NCI-H1048 (cell line): ENCODE data around the gene ATF7IP.
A peak's percentile ranks its signal among the peaks of the same experiment; 100 is the strongest.

Source experiments
- DNase-seq: peaks from one replicate; lab custom pipeline; 2025; lab: John Stamatoyannopoulos, UW

The ATF7IP gene

GRCh38 chr12:14505626-14506596 is 140.4 kb downstream of the ATF7IP start:
- DNase-seq = no peak

DNA sequence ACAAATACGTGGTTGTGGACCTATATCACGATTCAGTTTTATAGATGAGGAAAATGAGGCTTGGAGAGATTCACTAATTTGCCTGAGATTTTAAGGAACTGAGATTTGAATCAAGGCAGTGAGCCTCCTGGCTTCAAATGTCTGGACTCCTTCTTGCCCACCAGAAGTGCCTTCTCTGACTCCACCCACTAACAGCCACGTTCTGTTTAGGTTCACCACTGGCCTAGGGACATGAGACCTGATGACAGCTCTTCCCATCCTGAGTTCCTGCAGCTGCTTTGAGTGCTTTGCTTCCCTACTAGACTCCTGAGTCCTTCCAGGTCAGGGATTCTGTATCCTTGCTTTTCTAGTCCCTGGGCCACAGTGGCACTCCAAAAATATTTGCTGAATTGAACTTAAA is 145.1 kb downstream of the ATF7IP start:
- DNase-seq = no peak

GRCh38 chr12:14514154-14514842 is 148.8 kb downstream of the ATF7IP start:
- peak; percentile 94 for DNase-seq

GRCh38 chr12:14514946-14515345 is 149.5 kb downstream of the ATF7IP start:
- DNase-seq = no peak

- DNase-seq = no peak
Measured at GRCh38 chr12:14521822-14522221, 156.3 kb downstream of the ATF7IP start.

DNA sequence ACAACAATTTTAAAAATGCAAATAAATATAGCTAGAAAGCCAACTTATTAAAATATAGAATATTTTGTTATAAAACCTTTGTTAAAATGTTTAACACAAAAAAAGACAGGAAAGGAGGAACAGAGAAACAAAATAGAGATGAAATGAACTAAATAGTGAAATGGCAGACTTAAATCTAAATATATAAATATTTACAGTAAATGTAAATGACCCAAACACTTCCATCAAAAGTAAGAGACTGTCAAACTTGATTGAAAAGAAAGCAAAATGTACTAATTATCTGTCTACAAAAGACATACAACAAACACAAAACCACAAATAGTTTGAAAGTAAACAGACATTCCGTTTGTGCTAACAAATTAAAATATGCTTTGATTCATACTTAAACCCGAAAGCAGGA is 160.5 kb downstream of the ATF7IP start:
- no peak for DNase-seq

DNA sequence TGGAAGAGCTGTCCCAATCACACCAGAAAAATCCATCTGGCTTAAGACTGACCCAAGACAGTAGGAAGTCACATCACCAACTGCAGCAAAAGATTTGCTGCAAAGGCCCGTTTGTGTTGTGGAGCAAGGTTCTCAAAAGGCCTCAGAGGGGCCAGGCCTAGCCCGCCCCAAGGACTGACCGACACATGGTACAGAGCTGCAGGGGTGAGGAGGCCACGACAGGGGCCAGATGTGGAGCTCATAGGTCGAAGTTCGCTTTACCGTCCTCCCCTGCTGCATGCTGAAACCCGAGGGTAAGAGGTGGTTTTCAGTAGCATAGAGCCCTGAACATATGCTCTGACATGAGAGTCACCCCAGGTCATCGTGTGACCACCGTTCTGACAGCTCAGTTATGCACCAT is 166.7 kb downstream of the ATF7IP start:
- no peak for DNase-seq

DNA sequence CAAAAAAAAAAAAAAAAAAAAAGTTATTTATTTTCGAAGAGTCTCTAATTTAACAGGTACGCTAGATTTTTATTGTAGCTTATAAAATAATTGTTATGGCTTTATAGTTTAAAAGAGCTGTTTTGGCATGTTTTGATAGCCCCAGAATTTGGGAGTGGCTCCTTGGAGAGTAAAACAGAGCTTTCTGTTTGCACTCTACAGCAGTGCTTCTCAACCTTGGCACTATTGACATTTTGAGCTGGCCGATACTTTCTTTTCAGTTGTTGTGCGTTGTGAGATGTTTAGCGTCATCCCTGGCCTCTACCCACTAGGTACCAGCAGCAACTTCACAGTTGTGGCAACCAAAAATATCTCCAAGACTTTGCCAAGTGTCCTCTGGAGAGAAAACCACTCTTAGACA is 171.6 kb downstream of the ATF7IP start:
- no peak for DNase-seq

GRCh38 chr12:14540801-14541462 is 175.4 kb downstream of the ATF7IP start:
- no peak for DNase-seq

DNA sequence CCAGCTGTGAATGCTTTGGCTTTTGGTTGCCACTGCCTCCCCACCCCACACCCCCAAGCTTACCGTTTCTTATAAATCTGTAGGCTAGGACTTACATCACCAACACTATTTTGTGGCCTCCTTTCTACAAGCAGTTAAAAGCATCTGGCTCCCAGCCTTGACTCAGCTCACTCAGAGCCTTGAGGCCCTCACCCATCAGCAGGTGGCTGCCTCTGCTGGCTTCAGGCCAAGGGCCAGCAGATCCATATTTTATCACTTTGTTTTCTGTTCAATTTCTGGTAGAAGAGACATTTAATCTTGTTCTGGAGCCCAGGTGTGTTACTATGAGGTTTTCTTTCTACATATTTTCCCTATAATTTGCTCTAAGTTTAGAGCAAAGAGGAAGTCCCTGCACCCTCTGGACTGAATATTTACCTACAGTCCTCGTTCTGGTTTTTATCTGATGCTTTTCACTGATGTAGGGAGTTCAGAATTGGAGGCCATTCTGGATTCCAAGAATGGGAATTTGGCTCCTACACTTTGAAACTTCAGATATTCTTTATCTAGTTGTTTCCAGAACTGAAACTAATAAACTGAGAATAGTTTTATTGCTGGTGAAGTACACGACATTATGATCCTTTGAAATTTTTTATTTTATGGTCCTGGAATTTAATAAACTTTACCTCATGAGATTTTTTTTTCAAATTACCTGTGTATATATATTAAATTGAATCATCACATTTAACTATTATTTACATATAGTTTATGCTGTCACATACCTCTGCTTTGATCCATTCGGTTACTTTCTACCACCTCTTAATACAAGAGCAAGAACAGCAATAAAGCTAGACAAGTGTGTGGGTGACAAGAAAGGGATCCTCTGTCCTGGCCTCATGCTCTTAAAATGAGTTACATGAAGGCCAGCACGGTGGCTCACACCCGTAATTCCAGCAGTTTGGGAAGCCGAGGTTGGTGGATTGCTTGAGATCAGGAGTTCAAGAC is 180.0 kb downstream of the ATF7IP start:
- DNase-seq = no peak

DNA sequence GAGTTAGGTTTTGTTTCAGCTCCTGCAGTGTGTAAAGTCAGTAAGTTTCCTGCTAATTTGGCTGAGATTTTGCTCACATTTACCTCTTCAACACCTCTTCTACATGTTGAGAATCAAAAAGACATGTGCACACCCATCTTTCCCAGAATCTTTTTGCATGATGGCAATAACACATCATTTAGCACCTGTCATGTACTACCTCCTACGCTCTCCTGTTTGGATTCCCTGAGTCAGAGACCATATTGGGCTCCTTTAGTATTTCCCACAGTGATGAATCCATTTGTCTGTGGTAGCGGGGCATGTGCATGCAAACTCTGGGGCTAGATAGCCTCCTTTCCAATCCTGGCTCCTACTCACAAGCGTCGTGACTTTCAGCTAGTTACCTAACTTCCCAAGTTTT is 182.1 kb downstream of the ATF7IP start:
- no peak for DNase-seq

- DNase-seq = no peak
Measured at GRCh38 chr12:14548609-14549008, 183.1 kb downstream of the ATF7IP start.
